ENCODE data around the gene PAX5. TPM values are rescaled to one million over a fixed set of nuclear protein-coding genes. Genes with fewer than 3 reads are reported as not detected.
"Not testable (repeated sequence)": the region's sequence is repeated elsewhere in the genome, so short reads cannot be mapped to it uniquely, and the experiment has no call there.

The PAX5 gene
- total RNA-seq, 4 donors from 2014 or later = 0.95 to 61.9 (median 3.6) TPM; not detected in 1

- TF ChIP-seq, protein P1, sequence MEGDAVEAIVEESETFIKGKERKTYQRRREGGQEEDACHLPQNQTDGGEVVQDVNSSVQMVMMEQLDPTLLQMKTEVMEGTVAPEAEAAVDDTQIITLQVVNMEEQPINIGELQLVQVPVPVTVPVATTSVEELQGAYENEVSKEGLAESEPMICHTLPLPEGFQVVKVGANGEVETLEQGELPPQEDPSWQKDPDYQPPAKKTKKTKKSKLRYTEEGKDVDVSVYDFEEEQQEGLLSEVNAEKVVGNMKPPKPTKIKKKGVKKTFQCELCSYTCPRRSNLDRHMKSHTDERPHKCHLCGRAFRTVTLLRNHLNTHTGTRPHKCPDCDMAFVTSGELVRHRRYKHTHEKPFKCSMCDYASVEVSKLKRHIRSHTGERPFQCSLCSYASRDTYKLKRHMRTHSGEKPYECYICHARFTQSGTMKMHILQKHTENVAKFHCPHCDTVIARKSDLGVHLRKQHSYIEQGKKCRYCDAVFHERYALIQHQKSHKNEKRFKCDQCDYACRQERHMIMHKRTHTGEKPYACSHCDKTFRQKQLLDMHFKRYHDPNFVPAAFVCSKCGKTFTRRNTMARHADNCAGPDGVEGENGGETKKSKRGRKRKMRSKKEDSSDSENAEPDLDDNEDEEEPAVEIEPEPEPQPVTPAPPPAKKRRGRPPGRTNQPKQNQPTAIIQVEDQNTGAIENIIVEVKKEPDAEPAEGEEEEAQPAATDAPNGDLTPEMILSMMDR (IDR thresholded peaks at IDR 0.05) = no peak
- TF ChIP-seq POLR2A (IDR thresholded peaks at IDR 0.05) = no peak
- no peaks in the 10 kb centered on the region for H3K4me1 ChIP-seq
- no peaks in the 10 kb centered on the region for H3K9me3 ChIP-seq
- H3K4me3 ChIP-seq = no peak overlapping the region
- no peak overlapping the region for H3K27ac ChIP-seq
- no peaks in the 10 kb centered on the region for H3K27me3 ChIP-seq
- H3K36me3 ChIP-seq = no peaks in the 10 kb centered on the region
- DNase-seq = peak in 1 of 3 donors; percentile 19
Observed at GRCh38 chr9:37066139-37066725, 32.2 kb upstream of the PAX5 start.

- no peaks in the 10 kb centered on the region for H3K4me1 ChIP-seq
- H3K36me3 ChIP-seq = no peaks in the 10 kb centered on the region
- no peaks in the 10 kb centered on the region for H3K27me3 ChIP-seq
- no peak overlapping the region for H3K4me3 ChIP-seq
- no peaks in the 10 kb centered on the region for H3K9me3 ChIP-seq
- no peak overlapping the region for H3K27ac ChIP-seq
- no peak for DNase-seq
- TF ChIP-seq POLR2A (IDR thresholded peaks at IDR 0.05) = no peak
- TF ChIP-seq, protein P1 (IDR thresholded peaks at IDR 0.05) = no peak
Observed at GRCh38 chr9:37062336-37062735, 28.3 kb upstream of the PAX5 start.

- TF ChIP-seq, protein P1 (IDR thresholded peaks at IDR 0.05) = no peak
- TF ChIP-seq POLR2A (IDR thresholded peaks at IDR 0.05) = no peak
- DNase-seq = no peak
- H3K4me3 ChIP-seq = no peak overlapping the region
- H3K4me1 ChIP-seq = no peaks in the 10 kb centered on the region
- H3K27ac ChIP-seq = no peak overlapping the region
- H3K27me3 ChIP-seq = no peaks in the 10 kb centered on the region
- H3K9me3 ChIP-seq = no peaks in the 10 kb centered on the region
- no peaks in the 10 kb centered on the region for H3K36me3 ChIP-seq
Observed at GRCh38 chr9:37061768-37062167, 27.7 kb upstream of the PAX5 start.

DNA sequence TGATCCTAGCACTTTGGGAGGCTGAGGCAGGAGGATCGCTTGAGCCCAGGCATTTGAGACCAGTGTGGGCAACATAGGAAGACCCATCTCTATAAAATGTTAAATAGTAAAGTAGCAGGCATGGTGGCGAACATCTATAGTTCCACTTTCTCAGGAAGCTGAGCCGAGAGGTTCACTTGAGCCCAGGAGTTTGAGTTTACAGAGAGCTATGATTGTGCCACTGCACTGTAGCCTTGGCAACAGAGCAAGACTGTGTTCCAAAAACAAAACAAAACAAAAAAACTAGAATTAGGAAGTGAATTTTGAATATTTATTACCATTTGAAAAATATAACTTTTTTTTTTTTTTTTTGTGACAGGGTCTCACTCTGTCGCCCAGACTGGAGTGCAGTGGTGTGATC, 26.8 kb upstream of the PAX5 start:
- no peak for DNase-seq
- Histone ChIP-seq H3K27ac (no peak overlapping the region), H3K4me3 (no peak overlapping the region), H3K36me3 (no peaks in the 10 kb centered on the region), H3K27me3 (no peaks in the 10 kb centered on the region), H3K4me1 (no peaks in the 10 kb centered on the region), H3K9me3 (no peaks in the 10 kb centered on the region)
- TF ChIP-seq POLR2A (IDR thresholded peaks at IDR 0.05) = no peak
- TF ChIP-seq, protein P1 (IDR thresholded peaks at IDR 0.05) = no peak

- no peaks in the 10 kb centered on the region for H3K9me3 ChIP-seq
- no peaks in the 10 kb centered on the region for H3K4me1 ChIP-seq
- no peak overlapping the region for H3K4me3 ChIP-seq
- H3K27me3 ChIP-seq = no peaks in the 10 kb centered on the region
- H3K27ac ChIP-seq = no peak overlapping the region
- H3K36me3 ChIP-seq = no peaks in the 10 kb centered on the region
- no peak for DNase-seq
- TF ChIP-seq, protein P1 (IDR thresholded peaks at IDR 0.05) = no peak
- TF ChIP-seq POLR2A (IDR thresholded peaks at IDR 0.05) = no peak
Observed at GRCh38 chr9:37056046-37056920, 22.2 kb upstream of the PAX5 start.

DNA sequence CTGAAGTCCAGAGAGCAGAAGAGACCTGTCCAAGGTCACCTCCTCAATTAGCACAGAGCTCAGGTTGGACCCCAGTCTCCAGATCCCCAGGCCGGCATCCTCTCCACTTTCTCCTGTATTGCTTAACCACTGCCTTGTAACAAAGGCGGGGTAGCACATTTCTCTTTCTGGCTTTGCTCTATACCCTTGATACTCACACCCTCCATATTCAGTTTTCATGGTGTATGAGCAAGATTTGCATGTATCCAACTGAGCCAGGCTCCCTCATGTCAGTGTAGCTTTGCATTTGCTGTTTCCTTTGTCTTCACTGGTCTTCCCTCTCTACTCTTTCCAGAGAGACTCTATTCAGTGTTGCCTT, 20.3 kb upstream of the PAX5 start:
- not testable (repeated sequence) for H3K9me3 ChIP-seq, H3K36me3 ChIP-seq, H3K27ac ChIP-seq, H3K27me3 ChIP-seq, H3K4me1 ChIP-seq, H3K4me3 ChIP-seq, DNase-seq
